ENCODE results near the gene TCEA3.
"Not testable (repeated sequence)": the region's sequence is repeated elsewhere in the genome, so short reads cannot be mapped to it uniquely, and the experiment has no call there.

TCEA3 gene

DNA sequence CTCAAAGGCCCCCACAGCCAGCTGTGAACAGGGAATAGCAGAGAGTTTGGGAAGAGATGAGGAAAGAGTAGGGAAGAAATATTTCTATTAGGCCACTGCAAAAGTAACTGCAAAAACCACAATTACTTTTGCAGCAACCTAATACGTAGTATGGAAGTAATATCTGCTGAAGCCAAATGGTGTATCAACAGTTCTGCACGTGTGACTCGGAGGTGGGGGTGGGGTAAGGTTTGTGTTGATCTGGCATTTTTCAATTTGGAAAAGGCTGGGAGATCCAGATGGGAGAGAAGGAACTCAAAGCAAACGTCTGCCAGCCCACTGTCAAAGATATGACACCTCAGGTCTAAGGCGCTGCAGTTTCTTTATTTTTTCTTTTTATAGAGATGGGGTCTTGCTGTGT is 43.8 kb downstream of the TCEA3 start:
- Mint-ChIP-seq H3K36me3 (ENCODE audit: low read depth) (no peaks in the 10 kb centered on the region), H3K27me3 (ENCODE audit: low read depth) (no peaks in the 10 kb centered on the region), H3K9me3 (no peaks in the 10 kb centered on the region), H3K4me3 (no peak overlapping the region), H3K27ac (no peak overlapping the region), H3K4me1 (ENCODE audit: low read depth) (no peaks in the 10 kb centered on the region)

DNA sequence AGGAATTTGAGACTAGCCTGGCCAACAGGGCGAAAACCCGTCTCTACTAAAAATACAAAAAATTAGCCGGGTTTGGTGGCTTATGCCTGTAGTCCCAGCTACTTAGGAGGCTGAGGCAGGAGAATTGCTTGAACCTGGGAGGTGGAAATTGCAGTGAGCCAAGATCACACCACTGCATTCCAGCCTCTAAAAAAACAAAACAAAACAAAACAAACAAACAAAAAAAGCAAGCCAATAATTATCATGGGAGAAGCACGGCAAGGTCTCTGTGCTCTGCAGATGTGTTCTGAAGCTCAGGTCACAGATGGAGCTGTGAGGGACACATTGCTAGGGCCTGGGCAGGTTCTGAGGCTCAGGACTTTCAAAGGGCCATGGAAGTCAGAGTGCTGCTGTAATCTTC is 44.3 kb downstream of the TCEA3 start:
- not testable (repeated sequence) for H3K4me3 Mint-ChIP-seq; H3K27me3 Mint-ChIP-seq (ENCODE audit: low read depth); H3K4me1 Mint-ChIP-seq (ENCODE audit: low read depth); H3K36me3 Mint-ChIP-seq (ENCODE audit: low read depth); H3K9me3 Mint-ChIP-seq; H3K27ac Mint-ChIP-seq

DNA sequence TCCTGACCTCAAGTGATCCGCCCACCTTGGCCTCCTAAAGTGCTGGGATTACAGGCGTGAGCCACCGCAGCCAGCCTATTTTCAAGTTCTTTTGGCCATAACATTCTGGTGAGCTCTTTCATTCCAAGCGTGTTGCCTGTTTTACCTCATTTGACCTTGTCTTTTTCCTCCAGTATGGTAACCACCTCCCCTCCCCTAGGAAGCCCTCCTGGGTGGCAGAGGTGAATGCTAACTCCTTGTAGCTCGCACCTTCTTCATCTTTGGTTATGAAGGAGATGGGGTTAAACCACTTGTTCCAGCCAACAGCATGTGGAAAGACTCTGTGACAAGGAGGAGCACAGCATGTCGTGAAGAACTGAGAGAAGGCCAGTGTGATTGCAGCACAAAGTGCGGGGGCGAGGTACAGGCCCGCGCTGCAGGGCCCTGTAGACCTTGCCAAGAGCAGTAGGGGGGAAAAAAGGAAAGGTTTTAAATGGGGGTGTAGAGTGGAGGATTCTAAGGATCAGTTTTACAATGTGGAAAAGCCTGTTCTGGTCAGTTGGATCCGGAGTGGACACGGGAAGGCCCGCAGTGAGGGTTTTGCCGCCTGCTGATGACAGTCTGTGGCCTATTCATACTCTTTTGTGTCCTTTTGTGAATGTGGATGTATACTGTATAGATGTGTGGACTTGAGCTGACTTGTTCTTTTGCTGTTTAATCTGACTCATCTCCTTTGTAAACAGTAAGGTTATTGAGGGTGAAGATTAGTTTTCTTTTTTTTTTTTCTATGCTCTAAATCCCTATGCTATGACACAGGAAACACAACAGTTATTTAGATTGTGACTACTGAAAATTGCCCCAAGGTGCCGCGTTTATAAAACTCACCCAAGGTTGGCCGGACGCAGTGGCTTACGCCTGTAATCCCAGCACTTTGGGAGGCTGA is 47.4 kb downstream of the TCEA3 start:
- H3K4me3 Mint-ChIP-seq, result no peak overlapping the region
- no peak overlapping the region for H3K27ac Mint-ChIP-seq
- no peaks in the 10 kb centered on the region for H3K36me3 Mint-ChIP-seq (ENCODE audit: low read depth)
- peaks cover 2% of the 10 kb centered on the region for H3K4me1 Mint-ChIP-seq (ENCODE audit: low read depth)
- H3K9me3 Mint-ChIP-seq, result no peaks in the 10 kb centered on the region
- no peaks in the 10 kb centered on the region for H3K27me3 Mint-ChIP-seq (ENCODE audit: low read depth)

DNA sequence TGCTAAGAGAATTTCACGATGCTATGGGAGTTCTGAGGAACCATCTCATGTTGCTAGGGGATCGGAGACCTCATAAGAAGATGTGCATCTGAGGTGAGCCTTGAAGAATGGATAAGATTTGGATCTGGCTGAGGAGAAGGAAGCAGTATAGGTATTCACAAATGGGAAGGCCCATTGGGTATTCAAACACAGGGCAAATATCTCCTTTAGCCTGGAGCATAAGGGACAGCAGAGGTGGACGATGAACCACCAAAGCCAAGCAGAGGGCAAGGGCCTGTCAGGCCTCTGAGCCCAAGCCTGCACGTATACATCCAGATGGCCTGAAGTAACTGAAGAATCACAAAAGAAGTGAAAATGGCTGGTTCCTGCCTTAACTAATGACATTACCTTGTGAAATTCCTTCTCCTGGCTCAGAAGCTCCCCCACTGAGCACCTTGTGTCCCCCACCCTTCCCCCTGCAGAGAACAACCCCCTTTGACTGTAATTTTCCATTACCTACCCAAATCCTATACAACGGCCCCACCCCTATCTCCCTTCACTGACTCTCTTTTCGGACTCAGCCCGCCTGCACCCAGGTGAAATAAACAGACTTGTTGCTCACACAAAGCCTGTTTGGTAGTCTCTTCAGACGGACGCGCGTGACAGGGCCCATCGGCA is 50.3 kb downstream of the TCEA3 start:
- not testable (repeated sequence) for H3K4me3 Mint-ChIP-seq; H3K27ac Mint-ChIP-seq; H3K9me3 Mint-ChIP-seq; H3K27me3 Mint-ChIP-seq (ENCODE audit: low read depth); H3K36me3 Mint-ChIP-seq (ENCODE audit: low read depth)
- peaks cover 20% of the 10 kb centered on the region for H3K4me1 Mint-ChIP-seq (ENCODE audit: low read depth)

DNA sequence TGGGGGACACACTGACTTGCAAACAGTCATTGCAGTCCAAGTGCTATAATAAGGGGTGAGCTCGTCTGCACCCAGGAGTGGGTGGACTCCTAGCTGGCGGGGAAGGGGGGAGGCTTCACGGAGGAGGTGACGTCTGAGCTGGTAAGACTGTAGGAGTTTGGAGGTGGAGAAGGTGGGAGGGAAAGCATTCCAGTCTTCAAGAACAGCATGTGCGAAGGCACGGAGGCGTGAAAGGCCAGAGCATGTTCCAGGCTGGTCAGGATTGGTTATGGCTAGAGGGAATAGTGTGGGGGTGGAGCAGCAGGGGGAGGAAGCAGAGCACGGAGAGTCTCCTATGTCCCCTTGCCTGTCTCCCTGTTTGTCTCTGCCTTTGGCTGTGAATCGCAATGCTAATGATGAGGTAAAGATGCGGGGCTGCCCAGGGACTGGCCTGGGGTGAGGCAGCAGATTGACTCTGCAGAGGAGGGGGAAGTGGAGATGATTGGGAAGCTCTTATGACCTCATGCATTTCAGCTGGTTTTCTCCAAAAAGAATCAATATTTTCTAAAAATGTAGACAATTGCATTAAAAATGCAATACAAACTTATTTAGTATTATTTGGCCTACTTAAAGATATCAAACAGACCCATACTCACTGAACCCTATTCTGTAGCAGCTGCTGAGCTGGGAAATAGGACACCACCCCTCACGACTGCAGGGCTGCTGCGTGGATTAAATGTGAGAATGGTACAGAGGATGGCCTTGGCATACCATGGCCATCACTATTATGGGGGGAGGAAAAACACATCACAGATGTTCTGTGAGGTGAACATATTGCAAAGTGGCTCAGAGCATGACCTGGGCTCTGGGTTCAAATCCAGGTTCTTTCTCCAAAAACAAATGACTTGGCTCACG is 52.3 kb downstream of the TCEA3 start:
- Mint-ChIP-seq H3K36me3 (ENCODE audit: low read depth) (peaks cover 6% of the 10 kb centered on the region), H3K27ac (no peak overlapping the region), H3K4me3 (no peak overlapping the region), H3K4me1 (ENCODE audit: low read depth) (peaks cover 27% of the 10 kb centered on the region), H3K9me3 (peaks cover 3% of the 10 kb centered on the region), H3K27me3 (ENCODE audit: low read depth) (no peaks in the 10 kb centered on the region)

DNA sequence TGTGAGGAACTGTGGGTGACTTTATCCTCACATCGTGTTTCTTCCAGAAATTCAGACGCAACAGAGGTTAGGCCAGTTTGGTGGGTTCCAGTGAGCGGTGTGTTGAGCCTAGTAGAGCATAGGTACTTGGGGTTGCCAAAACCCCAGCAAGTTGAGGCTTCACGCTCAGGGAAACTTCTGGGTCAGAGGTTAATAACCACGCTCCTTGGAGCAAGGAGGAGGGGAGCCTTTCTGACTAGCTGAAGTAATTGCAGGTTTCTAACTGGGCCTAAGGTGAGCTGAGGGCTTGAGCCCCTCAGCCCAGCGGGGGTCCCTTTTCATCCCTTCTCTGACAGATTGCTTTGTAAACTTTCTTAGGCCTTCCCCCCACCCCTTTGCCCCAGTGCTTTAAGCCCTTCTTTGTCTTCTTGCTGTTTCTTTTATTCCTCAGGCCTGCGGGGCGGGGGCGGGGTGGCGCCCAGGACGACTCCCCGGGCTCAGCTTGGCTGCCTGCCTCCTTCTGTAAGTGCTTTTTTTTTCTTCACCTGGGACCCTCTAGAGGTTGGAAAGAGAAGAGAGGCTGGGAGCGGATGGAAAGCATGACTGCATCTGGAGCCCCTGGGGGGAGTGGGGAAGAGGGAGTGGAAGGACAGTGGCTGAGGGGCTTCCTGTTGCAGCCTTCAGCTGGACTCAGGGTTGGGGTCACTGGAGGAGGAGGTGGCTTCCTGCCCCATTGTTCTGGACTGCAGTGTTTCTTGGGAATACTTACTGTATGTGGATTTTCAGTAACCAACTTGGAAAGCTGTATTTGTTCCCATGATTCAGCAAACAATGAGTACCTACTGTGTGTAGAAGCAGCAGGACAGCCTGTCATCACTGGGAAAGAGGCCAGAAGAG is 53.6 kb downstream of the TCEA3 start:
- Mint-ChIP-seq H3K27me3 (ENCODE audit: low read depth) (no peaks in the 10 kb centered on the region), H3K9me3 (peaks cover 14% of the 10 kb centered on the region), H3K4me1 (ENCODE audit: low read depth) (peaks cover 34% of the 10 kb centered on the region), H3K27ac (no peak overlapping the region), H3K4me3 (no peak overlapping the region), H3K36me3 (ENCODE audit: low read depth) (peaks cover 17% of the 10 kb centered on the region)

DNA sequence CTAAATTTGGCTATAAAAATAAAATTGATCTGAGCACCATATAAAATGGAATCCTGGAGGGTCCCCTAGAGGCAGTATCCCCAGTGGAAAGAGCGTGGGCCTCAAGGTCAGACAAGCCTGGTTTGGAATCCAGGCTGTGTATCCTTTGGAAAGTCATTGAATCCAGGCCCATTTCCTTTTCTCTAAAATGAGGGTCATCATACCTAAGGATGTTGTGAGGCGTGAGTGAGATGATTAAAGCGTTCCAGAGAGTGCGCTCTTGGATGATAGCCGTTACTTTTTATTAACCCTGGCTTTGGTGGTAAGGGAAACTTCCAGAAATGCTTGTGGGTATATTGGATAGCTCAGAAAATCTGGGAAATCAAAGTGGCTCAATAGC is 54.2 kb downstream of the TCEA3 start:
- H3K4me3 Mint-ChIP-seq, result peak overlapping the region; percentile 97
- H3K9me3 Mint-ChIP-seq, result peaks cover 17% of the 10 kb centered on the region
- no peaks in the 10 kb centered on the region for H3K27me3 Mint-ChIP-seq (ENCODE audit: low read depth)
- peak overlapping the region; percentile 45 for H3K27ac Mint-ChIP-seq
- peaks cover 34% of the 10 kb centered on the region for H3K4me1 Mint-ChIP-seq (ENCODE audit: low read depth)
- H3K36me3 Mint-ChIP-seq (ENCODE audit: low read depth), result peaks cover 21% of the 10 kb centered on the region

DNA sequence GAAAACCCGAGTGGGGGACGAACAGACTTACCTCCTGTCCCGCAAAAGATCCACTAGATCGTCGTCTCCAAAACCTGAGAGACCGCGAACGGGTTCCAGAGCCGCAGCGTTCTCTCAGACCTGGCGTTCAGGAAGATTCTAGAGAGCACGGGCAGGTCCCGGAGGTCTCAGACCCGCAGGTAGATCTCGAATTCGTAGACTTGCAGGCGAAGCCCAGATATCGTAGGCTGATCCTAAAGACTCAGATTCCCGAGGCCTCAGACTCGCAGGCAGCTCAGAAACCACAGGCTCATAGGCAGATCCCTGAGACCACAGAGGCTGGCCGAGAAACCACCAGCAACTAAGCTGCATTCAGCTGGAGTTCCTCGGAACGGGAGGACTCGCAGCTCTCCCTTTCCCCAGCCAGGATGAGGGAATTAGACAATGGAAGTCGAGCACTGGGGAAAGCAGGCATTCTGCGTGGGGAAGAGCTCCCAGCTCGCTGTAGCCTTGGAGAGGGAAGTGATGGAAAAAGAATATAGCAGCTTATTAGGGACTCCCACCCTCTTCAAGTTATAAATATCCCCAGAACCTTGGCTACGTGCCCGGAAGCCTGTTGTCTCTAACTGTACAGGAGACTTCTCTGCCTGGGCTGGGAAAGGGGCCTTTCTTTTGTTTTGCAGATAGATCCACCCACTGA is 55.1 kb downstream of the TCEA3 start, which contains the start of gene ZNF436:
Gene ZNF436, minus strand, starts transcription at position 502 of the 679 bp plus-strand sequence. CDS start 1,831 bp downstream, outside the sequence.
- Mint-ChIP-seq H3K4me3 (peak within 1 kb of the TSS; percentile 97), H3K27ac (peak within 1 kb of the TSS; percentile 98), H3K36me3 (ENCODE audit: low read depth) (peaks cover 26% of the 10 kb centered on the region), H3K27me3 (ENCODE audit: low read depth) (no peaks in the 10 kb centered on the region), H3K9me3 (peaks cover 19% of the 10 kb centered on the region), H3K4me1 (ENCODE audit: low read depth) (peaks cover 34% of the 10 kb centered on the region)

DNA sequence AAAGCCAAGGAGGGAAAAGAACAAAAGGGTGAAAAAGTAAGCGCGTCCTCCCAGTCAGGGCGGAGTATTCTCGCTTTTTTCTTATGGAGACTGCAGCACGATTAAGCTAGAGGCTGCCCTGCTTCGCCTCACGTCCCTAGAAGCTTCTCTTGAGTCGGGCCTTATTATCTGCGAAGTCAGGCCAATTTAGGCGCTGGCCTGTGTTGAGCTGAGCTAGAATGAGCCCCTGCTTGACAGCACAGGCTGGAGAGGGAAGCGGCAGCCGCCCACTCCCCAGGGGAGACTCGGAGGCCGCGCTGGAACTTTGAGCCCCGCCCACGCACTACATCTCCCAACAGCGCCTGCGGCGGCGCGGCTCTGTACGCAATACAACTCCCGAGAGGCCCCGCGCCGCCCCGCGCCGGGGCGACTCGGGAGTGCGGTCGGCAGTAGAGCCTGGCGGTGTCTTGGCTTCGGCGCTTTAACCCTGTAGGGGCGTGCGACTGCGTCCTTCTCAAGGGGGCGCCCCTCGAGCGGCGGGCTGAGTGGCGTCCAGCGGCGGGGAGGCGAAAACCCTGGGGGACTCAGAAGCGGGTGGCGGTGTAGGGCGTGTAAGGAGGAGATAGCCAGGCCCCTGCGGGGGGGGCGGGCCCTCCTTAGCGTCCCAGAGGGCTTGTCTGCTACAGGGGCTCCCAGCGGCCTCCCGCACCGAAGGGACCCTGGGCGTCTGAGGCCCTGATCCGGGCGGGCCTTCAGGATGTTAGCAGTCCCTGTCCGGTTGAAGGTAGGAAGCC is 55.8 kb downstream of the TCEA3 start:
- H3K27ac Mint-ChIP-seq, result peak overlapping the region; percentile 98
- no peaks in the 10 kb centered on the region for H3K27me3 Mint-ChIP-seq (ENCODE audit: low read depth)
- H3K4me3 Mint-ChIP-seq, result peak overlapping the region; percentile 97
- H3K4me1 Mint-ChIP-seq (ENCODE audit: low read depth), result peaks cover 34% of the 10 kb centered on the region
- peaks cover 30% of the 10 kb centered on the region for H3K36me3 Mint-ChIP-seq (ENCODE audit: low read depth)
- H3K9me3 Mint-ChIP-seq, result peaks cover 23% of the 10 kb centered on the region

DNA sequence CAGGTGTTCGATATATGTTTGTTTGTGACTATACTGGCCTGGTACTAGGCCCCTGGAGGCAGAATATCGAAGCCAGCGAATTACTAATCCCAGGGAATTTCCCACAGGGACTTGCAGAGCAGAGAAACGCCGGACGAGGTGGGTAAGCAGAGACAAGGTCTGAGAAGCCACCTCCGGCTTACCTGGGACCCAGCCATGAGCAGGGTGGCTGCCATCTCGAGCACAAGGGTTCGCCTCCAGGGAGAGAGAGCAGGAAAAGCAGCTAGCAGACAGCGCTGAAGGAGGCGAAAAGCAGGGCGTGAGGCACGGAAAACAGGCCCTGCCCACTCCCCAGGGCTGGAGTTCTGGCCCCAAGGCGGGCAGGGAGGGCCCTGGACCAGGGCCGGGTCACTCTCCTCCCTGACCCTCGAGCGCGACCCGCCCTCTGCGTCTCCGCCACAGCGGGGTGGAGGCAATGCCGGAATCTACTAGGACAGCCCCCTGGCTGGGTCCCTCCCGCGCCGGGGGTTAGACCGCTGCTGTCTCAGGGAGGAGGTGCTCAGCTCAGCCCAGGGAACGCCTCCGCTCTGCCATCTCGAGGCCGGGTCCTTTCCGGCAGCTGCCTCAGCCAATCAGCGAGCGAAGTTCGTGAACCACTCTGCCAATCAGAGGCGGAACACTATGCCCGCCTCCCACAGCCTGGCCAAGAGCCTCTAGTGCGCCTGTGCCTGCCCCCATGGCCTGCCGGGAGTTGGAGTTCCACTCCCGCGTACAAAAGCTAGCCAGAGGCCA is 56.6 kb downstream of the TCEA3 start:
- Mint-ChIP-seq H3K4me3 (peak overlapping the region; percentile 97), H3K9me3 (peaks cover 30% of the 10 kb centered on the region), H3K27me3 (ENCODE audit: low read depth) (no peaks in the 10 kb centered on the region), H3K36me3 (ENCODE audit: low read depth) (peaks cover 35% of the 10 kb centered on the region), H3K4me1 (ENCODE audit: low read depth) (peaks cover 34% of the 10 kb centered on the region), H3K27ac (peak overlapping the region; percentile 98)

DNA sequence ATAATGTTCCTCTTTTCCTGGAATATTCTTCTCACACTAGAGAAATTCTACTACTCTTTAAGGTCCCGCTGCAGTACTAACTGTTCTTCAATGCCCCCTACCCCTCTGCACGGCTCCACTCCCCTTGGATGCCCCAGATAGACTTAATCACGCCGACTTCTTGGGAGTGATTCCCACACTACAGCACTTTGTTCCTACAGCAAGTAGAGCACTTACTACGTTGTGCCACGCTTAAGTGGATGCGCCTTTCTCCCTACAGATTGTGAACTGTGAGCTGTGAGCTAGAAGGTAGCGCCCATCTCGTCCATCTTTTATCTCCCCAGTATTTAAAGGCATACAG is 57.1 kb downstream of the TCEA3 start:
- Mint-ChIP-seq H3K27me3 (ENCODE audit: low read depth) (no peaks in the 10 kb centered on the region), H3K36me3 (ENCODE audit: low read depth) (peaks cover 41% of the 10 kb centered on the region), H3K9me3 (peaks cover 36% of the 10 kb centered on the region), H3K4me1 (ENCODE audit: low read depth) (peaks cover 33% of the 10 kb centered on the region), H3K4me3 (peak overlapping the region; percentile 97), H3K27ac (peak overlapping the region; percentile 90)

DNA sequence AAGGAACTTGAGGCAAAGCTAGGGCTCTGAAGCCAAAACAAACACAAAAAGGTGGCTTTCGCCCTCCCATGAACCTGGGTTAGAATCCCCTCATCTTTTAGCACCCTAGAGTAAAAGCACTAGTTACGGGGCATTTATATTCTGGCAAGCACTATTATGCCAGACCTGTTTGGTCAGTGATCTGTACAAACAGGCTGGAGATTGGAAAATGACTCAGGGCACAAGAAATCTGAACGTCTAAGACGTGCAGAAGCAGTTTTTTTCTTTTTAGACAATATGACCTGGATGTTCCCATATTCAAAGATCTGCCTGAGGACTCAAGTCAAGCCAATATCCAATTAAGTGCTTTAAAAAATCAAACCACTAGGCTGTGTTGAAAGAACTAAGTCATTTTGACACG is 58.0 kb downstream of the TCEA3 start:
- peaks cover 43% of the 10 kb centered on the region for H3K9me3 Mint-ChIP-seq
- H3K36me3 Mint-ChIP-seq (ENCODE audit: low read depth), result peaks cover 49% of the 10 kb centered on the region
- peaks cover 30% of the 10 kb centered on the region for H3K4me1 Mint-ChIP-seq (ENCODE audit: low read depth)
- no peak overlapping the region for H3K27ac Mint-ChIP-seq
- H3K27me3 Mint-ChIP-seq (ENCODE audit: low read depth), result no peaks in the 10 kb centered on the region
- H3K4me3 Mint-ChIP-seq, result peak overlapping the region; percentile 97

Measured in T-helper 1 cell treated with Interleukin-12 subunit alpha and Interleukin-12 subunit beta and Interleukin-4 antibody, amounts not matched to agents 30 μg/mL and 1 μg/mL, for 36 hours (primary cell).